Brain microvascular endothelial cell (primary cell): ENCODE data around the gene AKNAD1.

ENCODE experiments used
- DNase-seq: peaks from one replicate; pipeline ENCODE4 v3.0.0-alpha.2; 2020
- H3K27ac ChIP-seq: fragments of 250-450 bp; sonication (Bioruptor Pico); 2 replicates; pipeline ENCODE4 v1.5.1; 2020; ENCODE audit warnings: mild to moderate bottlenecking, moderate library complexity
- H3K27me3 ChIP-seq: fragments of 250-450 bp; sonication (Bioruptor Pico); replicated peaks from 2 replicates; pipeline ENCODE4 v1.5.1; 2020; ENCODE audit warnings: mild to moderate bottlenecking
- H3K36me3 ChIP-seq: fragments of 250-450 bp; sonication (Bioruptor Pico); replicated peaks from 2 replicates; pipeline ENCODE4 v1.5.1; 2020; ENCODE audit warnings: mild to moderate bottlenecking
- H3K4me3 ChIP-seq: 2 replicates; pipeline ENCODE4 v1.5.1; 2011; ENCODE audit warnings: low read depth, mild to moderate bottlenecking, control low read depth, low read length, moderate library complexity
- in situ Hi-C: cut with HindIII; loops from 2 replicates; pipeline ENCODE4 v1.10.0; 2017; ENCODE audit warnings: low sequenced_read_pairs, low pct_ligation_motif_present
- TF ChIP-seq, protein P1 (sequence below): IDR thresholded peaks from 2 replicates; pipeline ENCODE4 v1.5.1; 2011; ENCODE audit warnings: low read depth, mild to moderate bottlenecking, moderate library complexity, low read length, control low read depth, inconsistent platforms; ENCODE audit errors: missing control alignments

Gene AKNAD1

DNA sequence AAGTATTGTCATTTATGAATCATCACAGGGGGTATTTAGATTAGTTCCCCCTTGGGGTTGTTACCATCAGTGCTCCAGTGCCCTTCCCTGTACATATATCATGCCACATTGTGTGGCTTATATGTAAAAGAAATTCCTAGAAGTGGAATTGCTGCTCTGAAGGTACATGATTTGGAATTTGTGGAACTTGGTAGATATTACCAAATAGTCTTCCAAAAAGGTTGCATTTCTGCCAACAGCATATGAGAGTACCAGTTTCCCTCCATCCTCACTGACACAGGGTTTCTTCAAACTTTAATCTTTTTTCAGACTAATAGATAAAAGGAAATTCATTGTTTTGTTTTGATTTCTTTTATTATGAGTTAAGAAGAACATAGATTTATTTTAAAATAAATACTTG lies 41.3 kb downstream of the AKNAD1 start:
- in situ Hi-C loops: no loop called here
- peaks cover 4% of the 10 kb centered on the region for H3K36me3 ChIP-seq
- H3K4me3 ChIP-seq: no peak overlapping the region
- H3K27me3 ChIP-seq: no peaks in the 10 kb centered on the region
- no peak for DNase-seq
- TF ChIP-seq, protein P1, sequence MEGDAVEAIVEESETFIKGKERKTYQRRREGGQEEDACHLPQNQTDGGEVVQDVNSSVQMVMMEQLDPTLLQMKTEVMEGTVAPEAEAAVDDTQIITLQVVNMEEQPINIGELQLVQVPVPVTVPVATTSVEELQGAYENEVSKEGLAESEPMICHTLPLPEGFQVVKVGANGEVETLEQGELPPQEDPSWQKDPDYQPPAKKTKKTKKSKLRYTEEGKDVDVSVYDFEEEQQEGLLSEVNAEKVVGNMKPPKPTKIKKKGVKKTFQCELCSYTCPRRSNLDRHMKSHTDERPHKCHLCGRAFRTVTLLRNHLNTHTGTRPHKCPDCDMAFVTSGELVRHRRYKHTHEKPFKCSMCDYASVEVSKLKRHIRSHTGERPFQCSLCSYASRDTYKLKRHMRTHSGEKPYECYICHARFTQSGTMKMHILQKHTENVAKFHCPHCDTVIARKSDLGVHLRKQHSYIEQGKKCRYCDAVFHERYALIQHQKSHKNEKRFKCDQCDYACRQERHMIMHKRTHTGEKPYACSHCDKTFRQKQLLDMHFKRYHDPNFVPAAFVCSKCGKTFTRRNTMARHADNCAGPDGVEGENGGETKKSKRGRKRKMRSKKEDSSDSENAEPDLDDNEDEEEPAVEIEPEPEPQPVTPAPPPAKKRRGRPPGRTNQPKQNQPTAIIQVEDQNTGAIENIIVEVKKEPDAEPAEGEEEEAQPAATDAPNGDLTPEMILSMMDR: no peak
- peak overlapping the region; percentile 89 for H3K27ac ChIP-seq

DNA sequence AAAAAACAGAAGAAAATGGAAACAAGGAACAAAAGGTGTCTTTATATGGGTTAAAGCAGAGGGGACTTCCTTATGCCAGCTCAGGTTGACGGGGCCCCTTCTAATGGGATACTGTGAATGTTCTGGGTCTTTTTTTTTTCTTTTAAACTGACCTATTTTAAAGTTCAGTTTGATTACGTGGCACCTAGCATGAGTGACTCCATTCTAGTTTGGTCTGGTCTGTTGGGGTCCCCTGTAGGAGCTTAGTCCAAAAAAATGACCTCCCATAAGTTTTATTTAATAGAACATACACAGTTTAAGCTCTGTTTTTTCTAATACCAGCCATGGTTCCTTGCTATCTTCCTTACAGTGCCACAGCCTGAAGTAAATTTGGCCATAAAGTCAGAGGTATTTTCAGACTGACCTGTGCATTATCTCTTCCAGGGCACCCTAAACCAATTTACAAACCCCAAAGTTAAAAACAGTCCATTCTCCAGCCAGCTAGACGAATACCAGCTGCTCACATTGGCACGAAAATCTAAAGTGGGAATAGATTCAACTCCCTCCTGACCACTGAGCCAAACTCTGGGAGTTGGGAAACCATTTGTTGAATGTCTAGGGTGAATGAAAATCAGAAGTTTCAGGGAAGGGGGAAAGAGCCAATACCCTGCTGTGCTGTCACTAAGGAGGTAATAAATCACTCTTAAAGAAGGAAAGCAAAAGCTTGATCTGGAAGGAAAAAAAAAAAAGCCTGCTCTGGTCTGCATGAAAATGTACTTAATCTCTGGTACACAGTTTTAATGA lies 42.4 kb downstream of the AKNAD1 start:
- TF ChIP-seq, protein P1: no peak
- Histone ChIP-seq H3K27ac (no peak overlapping the region), H3K27me3 (no peaks in the 10 kb centered on the region), H3K36me3 (peaks cover 4% of the 10 kb centered on the region), H3K4me3 (no peak overlapping the region)
- in situ Hi-C loops: no loop called here
- no peak for DNase-seq

DNA sequence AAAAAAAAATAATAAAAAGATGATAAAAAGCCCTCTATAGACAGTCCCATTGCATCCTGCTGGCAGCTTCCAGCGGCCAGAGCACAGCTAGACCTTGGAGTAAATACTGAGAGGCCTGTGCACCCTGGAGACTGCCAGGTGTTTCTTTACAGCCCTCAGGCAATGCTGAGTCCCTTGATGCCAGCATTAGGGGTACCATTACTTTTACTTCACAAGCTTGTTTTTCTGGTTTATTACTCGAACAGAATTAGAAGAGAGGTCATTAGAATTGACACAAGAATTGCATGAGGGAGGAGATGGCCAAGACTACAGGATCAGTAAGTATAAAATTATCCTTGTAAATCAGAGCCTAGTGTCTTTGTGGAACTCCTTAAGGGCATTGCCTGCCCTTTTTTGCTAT lies 43.6 kb downstream of the AKNAD1 start:
- no peak overlapping the region for H3K27ac ChIP-seq
- no peaks in the 10 kb centered on the region for H3K27me3 ChIP-seq
- in situ Hi-C loops: no loop called here

DNA sequence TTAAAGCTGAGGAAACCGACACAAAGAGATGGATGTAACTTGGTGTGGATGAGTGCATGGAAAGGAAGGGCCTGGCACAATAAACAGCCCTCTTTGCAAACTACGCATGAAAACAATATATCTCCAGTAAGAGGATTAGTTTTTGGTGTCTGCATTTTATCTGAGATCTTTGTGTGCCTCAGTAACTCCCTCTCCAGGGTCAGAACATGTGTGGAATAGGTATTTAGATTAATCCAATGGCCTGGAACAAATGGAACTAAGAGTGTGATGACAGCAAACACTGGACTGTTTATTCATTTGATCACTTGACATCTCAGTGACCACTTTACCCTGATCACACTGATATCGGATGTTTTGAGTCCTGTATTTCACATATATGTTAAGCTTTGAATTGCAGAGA lies 45.3 kb downstream of the AKNAD1 start:
- H3K27ac ChIP-seq: no peak overlapping the region
- no peak for DNase-seq
- in situ Hi-C loops: no loop called here
- H3K36me3 ChIP-seq: peaks cover 8% of the 10 kb centered on the region
- no peak overlapping the region for H3K4me3 ChIP-seq
- H3K27me3 ChIP-seq: no peaks in the 10 kb centered on the region
- TF ChIP-seq, protein P1: no peak

More for the DNA sequence above, 43.6 kb downstream of the AKNAD1 start:
- DNase-seq: no peak
- H3K36me3 ChIP-seq: peaks cover 4% of the 10 kb centered on the region
- no peak overlapping the region for H3K4me3 ChIP-seq
- TF ChIP-seq, protein P1: no peak

DNA sequence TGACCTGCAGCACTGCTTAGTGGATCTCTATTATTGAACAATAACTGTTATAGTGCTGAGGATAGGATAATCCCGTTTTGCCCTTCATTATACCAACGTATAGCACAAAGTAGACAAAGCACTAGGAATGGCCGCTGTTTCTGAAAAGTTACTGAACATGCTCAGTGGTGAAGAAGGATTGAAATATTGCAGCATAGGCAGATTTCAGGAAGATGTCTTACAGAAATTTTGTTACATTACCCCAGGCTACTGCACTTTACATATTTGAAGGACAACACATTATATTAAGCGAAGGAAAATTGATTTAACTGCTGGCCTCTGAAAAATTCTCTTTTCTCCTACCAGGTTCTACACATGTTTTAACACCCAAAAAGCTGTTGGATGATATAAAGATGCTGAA lies 48.5 kb downstream of the AKNAD1 start:
- no peak overlapping the region for H3K4me3 ChIP-seq
- H3K27me3 ChIP-seq: no peaks in the 10 kb centered on the region
- TF ChIP-seq, protein P1: no peak
- H3K36me3 ChIP-seq: peaks cover 19% of the 10 kb centered on the region
- no peak for DNase-seq
- in situ Hi-C loops: no loop called here
- H3K27ac ChIP-seq: no peak overlapping the region

DNA sequence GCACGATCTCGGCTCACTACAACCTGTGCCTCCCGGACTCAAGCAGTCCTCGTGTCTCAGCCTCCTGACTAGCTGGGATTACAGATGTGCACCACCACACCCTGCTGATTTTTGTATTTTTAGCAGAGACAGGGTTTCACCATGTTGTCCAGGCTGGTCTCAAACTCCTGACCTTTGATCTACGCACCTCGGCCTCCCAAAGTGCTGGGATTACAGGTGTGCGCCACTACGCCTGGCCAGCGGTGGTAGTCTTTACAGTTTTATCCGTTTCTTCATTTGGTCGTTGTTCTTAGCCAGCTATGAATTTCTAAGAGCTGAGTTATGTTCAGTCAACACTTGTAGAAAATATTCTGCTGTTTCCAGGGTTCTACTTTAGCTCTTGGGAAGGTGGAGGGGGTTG lies 53.3 kb downstream of the AKNAD1 start:
- DNase-seq: no peak
- TF ChIP-seq, protein P1: no peak
- H3K36me3 ChIP-seq: peaks cover 25% of the 10 kb centered on the region
- no peak overlapping the region for H3K27ac ChIP-seq
- H3K4me3 ChIP-seq: no peak overlapping the region
- H3K27me3 ChIP-seq: no peaks in the 10 kb centered on the region
- in situ Hi-C loops: no loop called here
